Measurements from ENCODE around the gene NBAS. TPM values are rescaled to one million over a fixed set of nuclear protein-coding genes. Genes with fewer than 3 reads are reported as not detected.

Gene NBAS
- total RNA-seq, 4 donors from 2014 or later: 34.0 to 51.2 (median 41.9) TPM

GRCh38 chr2:15230599-15231192 lies 330.4 kb downstream of the NBAS start:
- no peak for TF ChIP-seq CTCF (IDR thresholded peaks at IDR 0.05; ENCODE audit: low read depth)

DNA sequence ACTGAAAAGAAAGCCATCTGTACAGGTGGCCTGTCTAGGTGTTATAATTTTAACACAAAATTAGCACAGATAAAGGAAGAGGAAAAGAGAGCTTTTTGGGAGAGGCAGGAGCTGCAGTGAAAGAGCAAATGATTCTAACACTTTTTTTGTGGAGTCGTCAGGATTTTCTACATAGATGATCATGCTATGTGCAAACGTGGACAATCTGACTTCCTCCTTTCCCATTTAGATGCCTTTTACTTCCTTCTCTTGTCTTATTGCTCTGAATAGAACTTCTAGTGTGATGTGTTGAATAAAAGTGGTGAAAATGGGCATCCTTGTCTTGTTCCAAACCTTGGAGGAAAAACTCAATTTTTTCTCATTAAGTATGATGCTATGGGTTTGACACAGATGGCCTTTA lies 334.5 kb downstream of the NBAS start:
- TF ChIP-seq CTCF (IDR thresholded peaks at IDR 0.05; ENCODE audit: low read depth): no peak

- no peak for TF ChIP-seq CTCF (IDR thresholded peaks at IDR 0.05; ENCODE audit: low read depth)
Measured at GRCh38 chr2:15225131-15225530, 336.0 kb downstream of the NBAS start.

- no peak for TF ChIP-seq CTCF (IDR thresholded peaks at IDR 0.05; ENCODE audit: low read depth)
Measured at GRCh38 chr2:15224641-15225040, 336.5 kb downstream of the NBAS start.

DNA sequence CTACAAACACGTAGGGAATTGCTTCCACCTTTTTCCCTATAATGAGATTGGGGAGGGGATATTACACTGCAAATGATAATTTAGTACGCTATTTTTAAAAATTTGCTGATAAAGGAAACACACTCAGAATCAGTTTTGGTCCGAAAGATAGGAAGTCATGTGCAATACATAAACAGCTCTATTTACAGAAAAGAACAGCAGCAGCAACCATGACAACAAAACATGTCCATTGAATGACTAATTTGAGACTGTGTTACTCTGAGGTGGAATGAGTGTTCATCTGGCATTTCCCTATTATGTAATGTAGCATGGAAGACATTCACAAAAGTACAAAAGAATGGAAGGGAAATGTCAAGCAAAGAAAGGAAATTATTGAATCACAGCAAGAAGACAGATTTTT lies 337.2 kb downstream of the NBAS start:
- TF ChIP-seq CTCF (IDR thresholded peaks at IDR 0.05; ENCODE audit: low read depth): no peak

- TF ChIP-seq CTCF (IDR thresholded peaks at IDR 0.05; ENCODE audit: low read depth): no peak
Measured at GRCh38 chr2:15222856-15223255, 338.3 kb downstream of the NBAS start.

GRCh38 chr2:15220603-15221002 lies 340.5 kb downstream of the NBAS start:
- TF ChIP-seq CTCF (IDR thresholded peaks at IDR 0.05; ENCODE audit: low read depth): no peak

All from subcutaneous adipose tissue (tissue), 4 donors.